ENCODE measurements around the gene SFXN1.

DNA sequence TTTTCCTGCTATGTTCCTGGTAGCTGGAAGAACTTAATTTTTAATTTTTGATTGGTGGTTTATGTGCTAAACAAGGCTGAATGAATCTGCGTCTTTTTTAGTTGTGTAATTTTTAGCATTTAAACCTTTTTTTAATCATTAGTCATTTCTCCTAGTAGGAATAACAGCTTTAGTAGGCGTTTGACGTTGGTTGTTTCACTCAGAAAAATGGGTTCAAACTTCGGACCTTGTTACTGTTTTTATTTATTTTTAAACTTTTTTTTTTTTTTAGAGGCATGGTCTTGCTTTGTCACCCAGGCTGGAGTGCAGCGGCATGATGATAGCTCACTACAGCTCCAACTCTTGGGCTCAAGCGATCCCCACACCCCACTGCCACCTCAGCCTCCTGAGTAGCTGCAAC lies 12.9 kb downstream of the SFXN1 start:
- TF ChIP-seq, protein P1, sequence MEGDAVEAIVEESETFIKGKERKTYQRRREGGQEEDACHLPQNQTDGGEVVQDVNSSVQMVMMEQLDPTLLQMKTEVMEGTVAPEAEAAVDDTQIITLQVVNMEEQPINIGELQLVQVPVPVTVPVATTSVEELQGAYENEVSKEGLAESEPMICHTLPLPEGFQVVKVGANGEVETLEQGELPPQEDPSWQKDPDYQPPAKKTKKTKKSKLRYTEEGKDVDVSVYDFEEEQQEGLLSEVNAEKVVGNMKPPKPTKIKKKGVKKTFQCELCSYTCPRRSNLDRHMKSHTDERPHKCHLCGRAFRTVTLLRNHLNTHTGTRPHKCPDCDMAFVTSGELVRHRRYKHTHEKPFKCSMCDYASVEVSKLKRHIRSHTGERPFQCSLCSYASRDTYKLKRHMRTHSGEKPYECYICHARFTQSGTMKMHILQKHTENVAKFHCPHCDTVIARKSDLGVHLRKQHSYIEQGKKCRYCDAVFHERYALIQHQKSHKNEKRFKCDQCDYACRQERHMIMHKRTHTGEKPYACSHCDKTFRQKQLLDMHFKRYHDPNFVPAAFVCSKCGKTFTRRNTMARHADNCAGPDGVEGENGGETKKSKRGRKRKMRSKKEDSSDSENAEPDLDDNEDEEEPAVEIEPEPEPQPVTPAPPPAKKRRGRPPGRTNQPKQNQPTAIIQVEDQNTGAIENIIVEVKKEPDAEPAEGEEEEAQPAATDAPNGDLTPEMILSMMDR (IDR thresholded peaks at IDR 0.05) = no peak
- no peak for TF ChIP-seq POLR2A (IDR thresholded peaks at IDR 0.05)

Data from adrenal gland (tissue), 5 donors.